ENCODE measurements around the gene MRPL33.

Gene MRPL33

GRCh38 chr2:27772804-27773203, 1.3 kb downstream of the MRPL33 start:
- in situ Hi-C loops (cut with HindIII; ENCODE audit: low sequenced_read_pairs) = no loop called here

GRCh38 chr2:27773959-27774358, 2.4 kb downstream of the MRPL33 start:
- in situ Hi-C loops (cut with HindIII; ENCODE audit: low sequenced_read_pairs) = no loop called here

DNA sequence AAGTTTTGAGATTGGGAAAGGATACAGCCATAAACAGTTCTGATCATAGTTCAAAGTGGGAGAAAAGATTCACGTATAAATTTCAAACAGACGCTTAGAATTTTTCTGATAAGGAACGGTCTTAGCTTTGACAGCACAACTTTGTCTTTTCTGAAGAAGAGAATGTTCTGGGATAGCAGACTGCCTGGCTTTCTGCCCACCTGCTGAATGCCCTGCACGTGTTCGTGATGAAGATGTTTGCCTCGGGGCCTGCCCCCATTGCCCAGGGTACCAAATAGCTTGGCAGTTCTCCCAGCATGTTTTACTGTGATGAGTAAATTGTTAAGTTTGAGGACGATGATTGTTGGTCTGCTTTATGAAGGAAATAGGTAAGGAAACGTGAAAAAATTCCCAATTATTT, 4.6 kb downstream of the MRPL33 start:
- in situ Hi-C loops (cut with HindIII; ENCODE audit: low sequenced_read_pairs) = no loop called here

- in situ Hi-C loops (cut with HindIII; ENCODE audit: low sequenced_read_pairs) = no loop called here
Measured at GRCh38 chr2:27776696-27777095, 5.2 kb downstream of the MRPL33 start.

- in situ Hi-C loops (cut with HindIII; ENCODE audit: low sequenced_read_pairs) = no loop called here
Measured at GRCh38 chr2:27779417-27780055, 8.0 kb downstream of the MRPL33 start.

DNA sequence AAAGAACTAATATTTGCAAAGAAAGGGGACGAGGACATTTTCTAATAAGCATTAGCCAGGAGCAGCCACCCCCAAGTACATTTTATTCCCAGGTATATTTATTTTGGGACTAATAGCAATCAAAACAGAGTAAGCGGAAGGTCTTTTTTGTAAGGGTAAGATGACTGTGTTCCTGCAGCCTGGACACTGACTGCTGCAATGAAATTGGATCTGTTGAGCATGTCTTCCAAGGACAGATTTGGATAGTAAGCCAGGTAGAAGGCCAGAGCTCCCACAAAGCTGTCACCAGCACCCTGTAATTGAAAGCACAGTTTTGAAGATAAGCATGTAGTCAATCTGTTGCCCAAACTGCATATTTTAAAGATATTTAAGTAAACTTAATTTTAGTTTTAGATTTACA, 10.0 kb downstream of the MRPL33 start:
- in situ Hi-C loops (cut with HindIII; ENCODE audit: low sequenced_read_pairs) = no loop called here

GRCh38 chr2:27782701-27783100, 11.2 kb downstream of the MRPL33 start:
- in situ Hi-C loops (cut with HindIII; ENCODE audit: low sequenced_read_pairs) = no loop called here

DNA sequence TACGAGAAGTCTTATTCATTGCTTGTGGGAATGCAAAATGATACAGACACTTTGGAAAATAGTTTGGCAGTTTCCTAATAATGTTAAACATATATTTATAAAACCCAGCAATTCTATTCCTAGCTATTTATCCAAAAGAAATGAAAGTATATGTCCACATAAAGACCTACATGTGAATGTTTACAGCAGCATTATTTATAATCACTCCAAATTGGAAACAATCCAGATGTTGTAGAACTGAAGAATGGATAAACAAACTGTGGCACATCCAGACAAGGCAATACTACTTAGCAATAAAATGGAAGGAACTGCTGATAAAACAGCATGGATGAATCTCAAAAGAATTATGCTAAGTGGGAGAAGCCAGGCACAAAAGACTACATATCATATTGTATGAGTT, 19.3 kb downstream of the MRPL33 start:
- in situ Hi-C loops (cut with HindIII; ENCODE audit: low sequenced_read_pairs) = no loop called here

DNA sequence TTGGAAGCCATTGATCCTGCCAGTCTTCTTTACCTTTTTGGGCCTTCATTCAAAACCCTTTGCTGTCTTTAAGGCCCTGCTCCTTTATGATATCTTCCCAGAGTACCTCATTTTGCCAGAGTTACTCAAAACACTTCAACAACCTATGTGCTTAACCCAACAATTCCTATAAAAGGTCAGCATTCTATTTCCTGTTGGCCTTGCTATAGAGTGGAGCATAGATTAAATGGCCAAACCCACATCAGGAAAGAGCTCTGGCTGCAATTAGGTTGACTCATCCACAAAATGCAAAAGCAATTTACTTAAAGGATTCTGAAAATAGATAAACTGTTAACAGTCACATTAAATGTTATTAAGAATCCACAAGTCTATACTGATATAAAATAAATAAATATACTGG, 21.2 kb downstream of the MRPL33 start:
- in situ Hi-C loops (cut with HindIII; ENCODE audit: low sequenced_read_pairs) = no loop called here

DNA sequence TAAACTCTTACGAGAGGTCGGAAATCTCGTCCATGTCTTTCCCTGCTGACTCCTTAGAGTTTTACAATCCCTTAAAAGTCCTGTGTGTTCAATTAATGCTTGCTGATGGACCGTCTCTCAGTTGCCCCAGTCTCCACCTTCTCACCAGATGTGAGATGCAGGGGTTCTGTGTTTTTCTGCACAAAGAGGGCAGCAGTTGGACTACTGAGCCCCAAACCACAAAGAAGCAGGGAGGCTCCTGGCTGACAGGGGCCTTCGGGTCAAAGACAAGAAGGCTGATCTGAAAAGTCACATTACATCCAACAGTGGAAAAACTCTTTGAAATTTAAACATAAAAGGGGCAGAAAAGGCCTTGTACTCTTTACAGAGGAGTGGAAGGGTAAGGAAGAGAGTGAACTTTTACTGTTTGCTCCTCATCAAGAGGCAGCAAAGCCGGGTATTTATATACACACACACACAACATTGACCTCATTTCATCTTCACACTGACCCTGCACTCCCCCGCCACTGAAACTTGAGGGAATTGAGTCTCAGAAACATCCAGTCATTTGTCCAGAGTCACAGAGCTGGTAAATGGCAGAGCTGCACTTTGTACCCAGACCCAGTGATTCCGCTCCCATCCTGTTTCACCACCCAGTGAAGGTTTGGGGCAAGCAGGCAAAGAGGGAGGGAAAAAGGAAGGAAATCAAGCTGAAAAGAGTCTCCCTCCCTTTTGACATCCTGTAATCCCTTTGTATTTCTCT, 23.7 kb downstream of the MRPL33 start:
- in situ Hi-C loops (cut with HindIII; ENCODE audit: low sequenced_read_pairs) = loop anchor here (5.0 kb wide), 1 partner anchor 43 kb away; no protein-coding TSS in a partner anchor

GRCh38 chr2:27795868-27796277, 24.4 kb downstream of the MRPL33 start:
- in situ Hi-C loops (cut with HindIII; ENCODE audit: low sequenced_read_pairs) = loop anchor here (5.0 kb wide), 1 partner anchor 44 kb away; no protein-coding TSS in a partner anchor

GRCh38 chr2:27796791-27797765, 25.6 kb downstream of the MRPL33 start:
- in situ Hi-C loops (cut with HindIII; ENCODE audit: low sequenced_read_pairs) = loop anchor here (5.0 kb wide), 1 partner anchor 45 kb away; no protein-coding TSS in a partner anchor

GRCh38 chr2:27797841-27798240, 26.3 kb downstream of the MRPL33 start:
- in situ Hi-C loops (cut with HindIII; ENCODE audit: low sequenced_read_pairs) = loop anchor here (5.0 kb wide), 1 partner anchor 46 kb away; no protein-coding TSS in a partner anchor

DNA sequence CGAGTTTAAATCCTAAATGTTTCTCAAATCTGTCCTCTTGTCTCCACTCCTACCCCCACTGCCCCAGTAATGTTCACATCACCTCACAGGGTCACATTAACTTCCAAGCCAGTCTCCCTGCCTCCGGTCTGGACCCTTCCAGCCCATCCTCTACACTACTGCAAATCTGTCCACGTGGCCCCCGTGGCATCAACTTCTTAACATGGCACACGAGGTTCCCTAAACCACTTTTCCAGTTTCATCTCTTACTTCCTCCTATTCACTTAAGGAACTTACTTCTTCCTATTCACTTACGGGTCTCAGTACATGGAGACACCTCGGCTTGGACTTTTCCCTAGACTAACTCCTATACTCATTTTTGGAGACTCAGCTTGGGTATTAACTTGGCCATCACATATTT, 27.0 kb downstream of the MRPL33 start:
- in situ Hi-C loops (cut with HindIII; ENCODE audit: low sequenced_read_pairs) = loop anchor here (5.0 kb wide), 1 partner anchor 46 kb away; no protein-coding TSS in a partner anchor

DNA sequence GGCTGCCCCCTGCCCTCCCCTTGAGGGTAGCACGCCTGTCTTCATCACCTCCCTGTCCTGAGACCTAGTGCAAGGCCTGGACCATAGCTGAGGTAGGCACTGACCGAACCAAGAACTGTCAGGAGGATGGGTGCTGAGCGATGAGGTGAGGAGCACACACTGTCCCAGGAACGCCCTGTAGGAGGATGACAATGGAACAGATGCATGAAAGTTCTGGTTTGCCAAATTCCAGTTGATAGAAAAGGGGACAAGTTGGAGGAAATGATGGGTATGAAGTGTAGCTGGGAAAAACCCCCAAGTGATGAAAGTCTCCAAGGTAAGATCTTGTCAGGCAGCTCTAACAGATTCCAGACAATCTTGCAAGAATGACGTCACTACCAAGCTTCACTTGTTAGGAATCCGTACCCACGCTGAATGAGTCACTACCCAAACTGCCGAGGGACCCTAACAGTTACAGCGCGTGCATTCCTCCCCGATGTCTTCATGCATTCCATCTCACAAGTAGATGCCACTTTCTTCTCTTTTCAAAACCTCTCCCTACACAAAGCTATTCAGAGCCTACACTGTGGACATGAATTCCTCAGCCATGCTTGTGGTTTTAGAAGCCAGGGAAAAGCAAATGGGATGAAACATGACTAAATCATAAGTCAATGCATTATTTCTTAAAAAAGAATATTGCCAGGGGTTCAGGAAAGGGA, 27.6 kb downstream of the MRPL33 start:
- in situ Hi-C loops (cut with HindIII; ENCODE audit: low sequenced_read_pairs) = loop anchor here (5.0 kb wide), 1 partner anchor 47 kb away; no protein-coding TSS in a partner anchor

DNA sequence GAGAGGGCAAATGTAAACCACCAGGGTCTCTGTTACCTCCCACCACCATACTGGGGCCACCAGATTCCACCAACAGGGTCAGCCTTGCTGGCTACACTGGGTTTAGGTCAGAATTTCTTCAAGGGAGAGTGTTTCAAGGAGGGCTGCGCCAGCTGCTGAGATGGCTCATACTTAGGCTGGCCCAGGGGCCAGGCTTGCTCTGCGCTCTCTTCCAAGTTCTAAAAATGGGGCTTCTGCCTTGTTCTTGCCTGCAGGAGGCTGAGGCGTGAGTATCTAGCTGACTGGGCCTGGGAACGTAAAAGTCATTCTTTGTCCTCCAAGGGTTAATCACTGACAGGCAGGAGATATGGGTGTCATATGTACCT, 28.1 kb downstream of the MRPL33 start:
- in situ Hi-C loops (cut with HindIII; ENCODE audit: low sequenced_read_pairs) = loop anchor here (5.0 kb wide), 1 partner anchor 47 kb away; no protein-coding TSS in a partner anchor

DNA sequence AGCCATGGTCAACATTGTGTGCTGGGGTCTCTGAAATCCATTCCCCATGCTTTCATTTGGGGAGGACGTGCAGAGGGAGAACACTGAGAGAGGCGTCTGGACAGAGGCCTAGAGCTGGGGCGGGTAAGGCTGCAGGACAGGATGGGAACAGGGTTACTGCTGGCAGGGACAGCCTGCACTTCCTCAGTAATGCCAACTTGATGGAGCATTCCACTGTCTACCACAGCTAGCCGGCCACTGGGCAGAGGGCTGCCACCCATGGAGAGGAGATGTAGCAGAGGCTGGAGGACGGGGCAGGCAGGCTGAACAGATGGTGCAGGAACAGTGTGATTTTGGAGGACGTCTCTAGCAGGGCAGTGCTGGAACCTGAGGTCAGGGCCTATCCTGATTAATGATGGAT, 29.3 kb downstream of the MRPL33 start:
- in situ Hi-C loops (cut with HindIII; ENCODE audit: low sequenced_read_pairs) = no loop called here

DNA sequence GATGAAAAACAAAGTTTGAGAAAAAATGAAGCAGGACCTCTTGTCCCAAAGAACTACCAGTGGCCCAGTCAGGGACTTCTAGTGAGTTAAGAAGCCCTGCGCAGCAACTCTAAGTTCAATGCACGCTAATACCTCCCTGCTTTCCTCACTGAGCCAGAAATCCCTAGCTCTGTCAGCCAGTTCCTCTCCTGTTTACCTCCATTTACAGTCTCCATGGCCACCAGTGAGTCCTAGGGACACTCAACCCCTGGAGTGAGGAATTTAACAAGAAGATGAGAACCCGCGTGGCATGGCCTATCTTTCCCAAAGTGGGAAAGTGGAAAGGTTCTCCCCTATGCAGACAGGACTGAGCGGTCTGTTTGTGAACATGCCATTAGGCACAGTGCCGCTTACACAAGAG, 31.0 kb downstream of the MRPL33 start:
- in situ Hi-C loops (cut with HindIII; ENCODE audit: low sequenced_read_pairs) = no loop called here

DNA sequence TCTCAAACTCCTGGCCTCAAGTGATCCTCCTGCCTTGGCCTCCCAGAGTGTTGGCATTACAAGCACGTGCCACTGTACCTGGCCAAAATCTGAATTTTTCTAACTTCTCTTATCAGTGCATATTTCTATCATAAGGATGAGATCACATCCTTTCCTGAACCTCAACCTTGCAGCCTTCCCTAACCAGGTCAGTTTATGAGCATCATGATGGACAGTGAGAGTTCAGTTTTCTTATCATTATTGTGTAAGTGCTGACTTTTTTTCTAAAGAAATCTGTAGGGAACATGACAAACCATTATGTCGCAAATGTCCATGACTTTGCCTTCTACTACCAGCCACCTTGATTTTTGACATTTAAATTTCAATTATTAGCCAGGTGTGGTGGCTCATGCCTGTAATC, 31.5 kb downstream of the MRPL33 start:
- in situ Hi-C loops (cut with HindIII; ENCODE audit: low sequenced_read_pairs) = no loop called here

- in situ Hi-C loops (cut with HindIII; ENCODE audit: low sequenced_read_pairs) = no loop called here
Measured at GRCh38 chr2:27804146-27804545, 32.6 kb downstream of the MRPL33 start.
